ENCODE measurements around the gene GABRD.

The GABRD gene

DNA sequence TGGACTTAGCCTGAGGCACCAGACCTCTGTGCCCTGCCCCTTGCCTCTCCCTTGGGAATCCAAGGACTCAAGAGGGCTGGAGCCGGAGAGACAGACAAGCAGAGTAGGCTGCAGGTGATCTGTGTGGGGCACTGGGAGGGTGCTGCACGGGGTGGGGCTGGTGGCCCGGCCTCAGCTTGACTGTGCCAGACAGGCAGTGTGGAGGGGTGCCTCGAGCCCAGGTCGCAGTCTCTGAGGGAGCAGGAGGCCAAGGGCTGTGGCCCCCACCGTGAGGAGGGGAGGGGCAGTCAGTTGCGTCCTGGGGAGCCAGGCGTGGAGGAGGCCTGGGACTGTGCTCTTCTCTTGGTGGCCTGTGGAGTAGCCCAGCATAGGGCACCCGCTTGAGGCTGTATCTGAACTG lies 4.0 kb downstream of the GABRD start:
- no peak for DNase-seq (ENCODE audit: low spot score)
- Histone ChIP-seq H2BK120ac (ENCODE audit: low read depth, low read length) (no peak overlapping the region), H2BK12ac (ENCODE audit: low read length) (no peak overlapping the region), H3K9me3 (replicated peaks in 1 of 2; ENCODE audit: control insufficient read depth in 2 of 2, insufficient read depth in 1 of 2, low read depth in 1 of 2, low read length in 2 of 2) (no peaks in the 10 kb centered on the region), H3K79me1 (ENCODE audit: low read depth, low read length) (peaks cover 3% of the 10 kb centered on the region), H4K8ac (ENCODE audit: low read depth, low read length) (no peak overlapping the region), H3K18ac (ENCODE audit: low read length) (no peak overlapping the region), H3K14ac (ENCODE audit: low read length) (no peak overlapping the region), H2AK5ac (ENCODE audit: low read depth, low read length) (no peak overlapping the region), H3K4me2 (ENCODE audit: insufficient read depth, low read length, poor library complexity, severe bottlenecking) (no peak overlapping the region), H3K23ac (ENCODE audit: low read depth, low read length, poor library complexity) (peak overlapping the region; percentile 80), H3K4me3 (ENCODE audit: low read length in 2 of 2) (no peak overlapping the region), H3K4me1 (ENCODE audit: control insufficient read depth in 2 of 2, insufficient read depth in 1 of 2, low read depth in 1 of 2, low read length in 2 of 2) (peaks cover 0 to 2% of the 10 kb centered on the region in 2 donors), H3K36me3 (replicated peaks in 1 of 2; ENCODE audit: control insufficient read depth in 2 of 2, insufficient read depth in 2 of 2, low read length in 2 of 2) (no peaks in the 10 kb centered on the region), H2BK5ac (ENCODE audit: low read length) (no peak overlapping the region), H3K9ac (ENCODE audit: low read depth, low read length, poor library complexity) (peak overlapping the region; percentile 9), H2AFZ (ENCODE audit: low read length) (no peak overlapping the region), H3K27me3 (ENCODE audit: control insufficient read depth in 3 of 3, insufficient read depth in 3 of 3, low read depth in 1 of 3, low read length in 3 of 3) (peaks cover 10 to 78% (median 31%) of the 10 kb centered on the region in 3 experiments), H2BK15ac (ENCODE audit: low read length) (no peak overlapping the region), H3K27ac (replicated peaks; ENCODE audit: low read length) (no peak overlapping the region), H3K4ac (ENCODE audit: low read length) (no peak overlapping the region), H4K91ac (ENCODE audit: low read depth, low read length, poor library complexity) (no peak overlapping the region)
- no CpG with 5 or more reads among the region's 9 CpGs for WGBS, 2 donors (ENCODE audit: extremely low coverage in 2 of 2, insufficient read length in 2 of 2, insufficient replicate concordance in 1 of 2)

GRCh38 chr1:2024451-2024850 lies 5.3 kb downstream of the GABRD start:
- Histone ChIP-seq H3K4me1 (ENCODE audit: control insufficient read depth in 2 of 2, insufficient read depth in 1 of 2, low read depth in 1 of 2, low read length in 2 of 2) (no peaks in the 10 kb centered on the region), H2AFZ (ENCODE audit: low read length) (no peak overlapping the region), H2BK12ac (ENCODE audit: low read length) (no peak overlapping the region), H3K4me2 (ENCODE audit: insufficient read depth, low read length, poor library complexity, severe bottlenecking) (no peak overlapping the region), H3K18ac (ENCODE audit: low read length) (no peak overlapping the region), H3K27ac (replicated peaks; ENCODE audit: low read length) (no peak overlapping the region), H2AK5ac (ENCODE audit: low read depth, low read length) (no peak overlapping the region), H2BK15ac (ENCODE audit: low read length) (no peak overlapping the region), H2BK5ac (ENCODE audit: low read length) (no peak overlapping the region), H3K36me3 (replicated peaks in 1 of 2; ENCODE audit: control insufficient read depth in 2 of 2, insufficient read depth in 2 of 2, low read length in 2 of 2) (no peaks in the 10 kb centered on the region), H3K27me3 (ENCODE audit: control insufficient read depth in 3 of 3, insufficient read depth in 3 of 3, low read depth in 1 of 3, low read length in 3 of 3) (peaks cover 10 to 74% (median 22%) of the 10 kb centered on the region in 3 experiments), H3K23ac (ENCODE audit: low read depth, low read length, poor library complexity) (no peak overlapping the region), H3K79me1 (ENCODE audit: low read depth, low read length) (peaks cover 3% of the 10 kb centered on the region), H4K8ac (ENCODE audit: low read depth, low read length) (no peak overlapping the region), H2BK120ac (ENCODE audit: low read depth, low read length) (no peak overlapping the region), H3K9me3 (replicated peaks in 1 of 2; ENCODE audit: control insufficient read depth in 2 of 2, insufficient read depth in 1 of 2, low read depth in 1 of 2, low read length in 2 of 2) (no peaks in the 10 kb centered on the region), H3K14ac (ENCODE audit: low read length) (no peak overlapping the region), H3K4ac (ENCODE audit: low read length) (no peak overlapping the region), H4K91ac (ENCODE audit: low read depth, low read length, poor library complexity) (no peak overlapping the region), H3K9ac (ENCODE audit: low read depth, low read length, poor library complexity) (no peak overlapping the region), H3K4me3 (ENCODE audit: low read length in 2 of 2) (no peak overlapping the region)
- DNase-seq (ENCODE audit: low spot score) = no peak
- WGBS, 2 donors (ENCODE audit: extremely low coverage in 2 of 2, insufficient read length in 2 of 2, insufficient replicate concordance in 1 of 2) = no CpG with 5 or more reads among the region's 10 CpGs

GRCh38 chr1:2024887-2025286 lies 5.7 kb downstream of the GABRD start:
- Histone ChIP-seq H3K9me3 (replicated peaks in 1 of 2; ENCODE audit: control insufficient read depth in 2 of 2, insufficient read depth in 1 of 2, low read depth in 1 of 2, low read length in 2 of 2) (no peaks in the 10 kb centered on the region), H3K4me1 (ENCODE audit: control insufficient read depth in 2 of 2, insufficient read depth in 1 of 2, low read depth in 1 of 2, low read length in 2 of 2) (no peaks in the 10 kb centered on the region), H4K91ac (ENCODE audit: low read depth, low read length, poor library complexity) (no peak overlapping the region), H3K27ac (replicated peaks; ENCODE audit: low read length) (no peak overlapping the region), H3K23ac (ENCODE audit: low read depth, low read length, poor library complexity) (peak overlapping the region; percentile 91), H3K18ac (ENCODE audit: low read length) (peak overlapping the region; percentile 17), H3K4me3 (ENCODE audit: low read length in 2 of 2) (no peak overlapping the region), H3K4me2 (ENCODE audit: insufficient read depth, low read length, poor library complexity, severe bottlenecking) (no peak overlapping the region), H2BK12ac (ENCODE audit: low read length) (peak overlapping the region; percentile 58), H2AK5ac (ENCODE audit: low read depth, low read length) (no peak overlapping the region), H2BK120ac (ENCODE audit: low read depth, low read length) (no peak overlapping the region), H2AFZ (ENCODE audit: low read length) (no peak overlapping the region), H3K36me3 (replicated peaks in 1 of 2; ENCODE audit: control insufficient read depth in 2 of 2, insufficient read depth in 2 of 2, low read length in 2 of 2) (no peaks in the 10 kb centered on the region), H3K27me3 (ENCODE audit: control insufficient read depth in 3 of 3, insufficient read depth in 3 of 3, low read depth in 1 of 3, low read length in 3 of 3) (peaks cover 6 to 71% (median 18%) of the 10 kb centered on the region in 3 experiments), H2BK5ac (ENCODE audit: low read length) (no peak overlapping the region), H4K8ac (ENCODE audit: low read depth, low read length) (no peak overlapping the region), H2BK15ac (ENCODE audit: low read length) (peak overlapping the region; percentile 78), H3K79me1 (ENCODE audit: low read depth, low read length) (peaks cover 3% of the 10 kb centered on the region), H3K4ac (ENCODE audit: low read length) (no peak overlapping the region), H3K9ac (ENCODE audit: low read depth, low read length, poor library complexity) (no peak overlapping the region), H3K14ac (ENCODE audit: low read length) (peak overlapping the region; percentile 98)
- WGBS, 2 donors (ENCODE audit: extremely low coverage in 2 of 2, insufficient read length in 2 of 2, insufficient replicate concordance in 1 of 2) = no CpG with 5 or more reads among the region's 18 CpGs
- DNase-seq (ENCODE audit: low spot score) = no peak

GRCh38 chr1:2025491-2025981 lies 6.4 kb downstream of the GABRD start:
- no peak overlapping the region for H4K91ac ChIP-seq (ENCODE audit: low read depth, low read length, poor library complexity)
- peak overlapping the region; percentile 63 for H2AK5ac ChIP-seq (ENCODE audit: low read depth, low read length)
- peaks cover 3% of the 10 kb centered on the region for H3K79me1 ChIP-seq (ENCODE audit: low read depth, low read length)
- H3K23ac ChIP-seq (ENCODE audit: low read depth, low read length, poor library complexity) = peak overlapping the region; percentile 91
- peak overlapping the region; percentile 58 for H2BK12ac ChIP-seq (ENCODE audit: low read length)
- H3K36me3 ChIP-seq (replicated peaks in 1 of 2; ENCODE audit: control insufficient read depth in 2 of 2, insufficient read depth in 2 of 2, low read length in 2 of 2) = no peaks in the 10 kb centered on the region
- H2AFZ ChIP-seq (ENCODE audit: low read length) = no peak overlapping the region
- H3K27ac ChIP-seq (replicated peaks; ENCODE audit: low read length) = no peak overlapping the region
- H3K4ac ChIP-seq (ENCODE audit: low read length) = no peak overlapping the region
- H3K18ac ChIP-seq (ENCODE audit: low read length) = peak overlapping the region; percentile 28
- WGBS, 2 donors (ENCODE audit: extremely low coverage in 2 of 2, insufficient read length in 2 of 2, insufficient replicate concordance in 1 of 2) = no CpG with 5 or more reads among the region's 39 CpGs
- H4K8ac ChIP-seq (ENCODE audit: low read depth, low read length) = no peak overlapping the region
- H3K9me3 ChIP-seq (replicated peaks in 1 of 2; ENCODE audit: control insufficient read depth in 2 of 2, insufficient read depth in 1 of 2, low read depth in 1 of 2, low read length in 2 of 2) = no peaks in the 10 kb centered on the region
- H3K4me3 ChIP-seq (ENCODE audit: low read length in 2 of 2) = no peak overlapping the region
- H3K4me1 ChIP-seq (ENCODE audit: control insufficient read depth in 2 of 2, insufficient read depth in 1 of 2, low read depth in 1 of 2, low read length in 2 of 2) = no peaks in the 10 kb centered on the region
- no peak overlapping the region for H2BK120ac ChIP-seq (ENCODE audit: low read depth, low read length)
- peaks cover 2 to 71% (median 11%) of the 10 kb centered on the region in 3 experiments for H3K27me3 ChIP-seq (ENCODE audit: control insufficient read depth in 3 of 3, insufficient read depth in 3 of 3, low read depth in 1 of 3, low read length in 3 of 3)
- H3K14ac ChIP-seq (ENCODE audit: low read length) = peak overlapping the region; percentile 98
- peak overlapping the region; percentile 77 for H3K9ac ChIP-seq (ENCODE audit: low read depth, low read length, poor library complexity)
- H3K4me2 ChIP-seq (ENCODE audit: insufficient read depth, low read length, poor library complexity, severe bottlenecking) = no peak overlapping the region
- H2BK15ac ChIP-seq (ENCODE audit: low read length) = no peak overlapping the region
- H2BK5ac ChIP-seq (ENCODE audit: low read length) = peak overlapping the region; percentile 39
- DNase-seq (ENCODE audit: low spot score) = no peak

Data from neuronal stem cell (in vitro differentiated cells).